Natural killer cell (primary cell): ENCODE measurements around the gene DEPP1. TPM values are rescaled to one million over a fixed set of nuclear protein-coding genes. Genes with fewer than 3 reads are reported as not detected.

Source experiments
- ATAC-seq, 3 donors: fragments of 150-1000 bp in 2 of 3; fragments of 200-7000 bp in 1 of 3; cut with Tn5 transposase; 1 replicate in 1 of 3; 2 replicates in 2 of 3; pipeline ENCODE4 v1.10.0; 2021; ENCODE audit warnings: mild to moderate bottlenecking in 2 of 3, moderate library complexity in 2 of 3
- DNase-seq, 2 donors: peaks; one replicate each; pipeline versions ENCODE4 v3.0.0 to v3.0.0-alpha.2; 2013 to 2021; ENCODE audit warnings: mixed read lengths in 1 of 2
- H3K27ac ChIP-seq: one replicate; pipeline ENCODE4 v1.5.1; 2013; ENCODE audit warnings: mild to moderate bottlenecking, low read length
- H3K27me3 ChIP-seq: one replicate; pipeline ENCODE4 v1.6.1; 2013; ENCODE audit warnings: low read length; ENCODE audit not compliant: control insufficient read depth, insufficient read depth
- H3K36me3 ChIP-seq: one replicate; pipeline ENCODE4 v1.6.1; 2013; ENCODE audit warnings: low read length; ENCODE audit not compliant: control insufficient read depth, insufficient read depth
- H3K4me1 ChIP-seq: one replicate; pipeline ENCODE4 v1.6.1; 2013; ENCODE audit warnings: low read length; ENCODE audit not compliant: control insufficient read depth, insufficient read depth
- H3K4me3 ChIP-seq: one replicate; pipeline ENCODE4 v1.5.1; 2013; ENCODE audit warnings: low read length
- H3K9me3 ChIP-seq: one replicate; pipeline ENCODE4 v1.6.1; 2013; ENCODE audit warnings: low read length; ENCODE audit not compliant: control insufficient read depth, insufficient read depth
- H3K27ac Mint-ChIP-seq, 2 donors: one replicate each; pipeline ENCODE4 v1.8.0; 2022; ENCODE audit warnings: mild to moderate bottlenecking in 2 of 2, mixed read lengths in 2 of 2, moderate library complexity in 1 of 2
- H3K27me3 Mint-ChIP-seq, 2 donors: one replicate each; pipeline ENCODE4 v1.8.0; 2022; ENCODE audit warnings: low read depth in 2 of 2, mixed read lengths in 2 of 2
- H3K36me3 Mint-ChIP-seq: one replicate; pipeline ENCODE4 v1.8.0; 2022; ENCODE audit warnings: mixed read lengths
- H3K4me1 Mint-ChIP-seq, 2 donors: one replicate each; pipeline ENCODE4 v1.8.0; 2022; ENCODE audit warnings: mixed read lengths in 2 of 2
- H3K4me3 Mint-ChIP-seq: one replicate; pipeline ENCODE4 v1.8.0; 2022; ENCODE audit warnings: mild to moderate bottlenecking, moderate library complexity, mixed read lengths
- H3K9me3 Mint-ChIP-seq, 2 donors: one replicate each; pipeline ENCODE4 v1.8.0; 2022; ENCODE audit warnings: mixed read lengths in 2 of 2
- WGBS: methylation state at CpG from one replicate; pipeline ENCODE4 v1.1.7; 2013; ENCODE audit warnings: missing lambda C conversion rate; ENCODE audit not compliant: insufficient coverage; 5-methylcytosine and 5-hydroxymethylcytosine counted together
- intact Hi-C: fragments of 100-400 bp; cut with micrococcal nuclease; formaldehyde crosslinking; loops from one replicate; pipeline ENCODE4 v1.14.2; 2022
- total RNA-seq, 4 donors: library from RNA; stranded (reverse); fragments of 120-200 nt in 1 of 4; gene quantifications; one replicate each; pipeline versions ENCODE4 v1.2.3 to v1.2.4, GENCODE V29; 2013 to 2022
- TF ChIP-seq, protein P1 (sequence below): fragments of 200-600 bp; IDR thresholded peaks from one replicate; pipeline ENCODE4 v1.8.0; 2022; ENCODE audit warnings: antibody characterized with exemption

Gene DEPP1
- total RNA-seq, 3 donors from 2014 or later (not counting 1 experiment from before 2014, with no cell fraction given), result not detected

DNA sequence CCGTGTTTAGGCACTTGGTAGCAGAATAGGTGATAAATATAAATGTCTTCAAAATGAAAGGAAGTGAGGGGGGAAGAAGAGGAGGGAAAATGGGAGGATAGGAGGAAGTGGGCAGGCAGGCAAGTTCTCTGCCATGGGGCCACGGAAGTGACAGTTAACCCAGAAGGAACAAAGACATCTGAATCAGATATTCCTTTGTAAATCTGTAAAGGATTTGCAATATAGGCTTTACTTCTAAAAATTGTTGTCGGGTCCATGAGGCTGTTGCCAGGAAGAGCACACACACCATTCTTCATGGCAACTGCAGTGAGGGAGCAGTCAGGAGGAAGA lies 42.7 kb downstream of the DEPP1 start:
- H3K4me3 Mint-ChIP-seq, result no peak overlapping the region
- peaks cover 23 to 37% of the 10 kb centered on the region in 2 donors for H3K4me1 Mint-ChIP-seq
- H3K27me3 Mint-ChIP-seq, result peaks cover 0 to 7% of the 10 kb centered on the region in 2 donors
- no peak overlapping the region for H3K27ac ChIP-seq
- H3K27ac Mint-ChIP-seq, result peak overlapping the region in 1 of 2 donors; percentile 57
- no peaks in the 10 kb centered on the region for H3K36me3 Mint-ChIP-seq
- H3K4me3 ChIP-seq, result no peak overlapping the region
- H3K27me3 ChIP-seq, result no peaks in the 10 kb centered on the region
- 17% methylated on average over 3 of the region's 3 CpGs for WGBS
- intact Hi-C loops, result no loop called here
- TF ChIP-seq, protein P1, sequence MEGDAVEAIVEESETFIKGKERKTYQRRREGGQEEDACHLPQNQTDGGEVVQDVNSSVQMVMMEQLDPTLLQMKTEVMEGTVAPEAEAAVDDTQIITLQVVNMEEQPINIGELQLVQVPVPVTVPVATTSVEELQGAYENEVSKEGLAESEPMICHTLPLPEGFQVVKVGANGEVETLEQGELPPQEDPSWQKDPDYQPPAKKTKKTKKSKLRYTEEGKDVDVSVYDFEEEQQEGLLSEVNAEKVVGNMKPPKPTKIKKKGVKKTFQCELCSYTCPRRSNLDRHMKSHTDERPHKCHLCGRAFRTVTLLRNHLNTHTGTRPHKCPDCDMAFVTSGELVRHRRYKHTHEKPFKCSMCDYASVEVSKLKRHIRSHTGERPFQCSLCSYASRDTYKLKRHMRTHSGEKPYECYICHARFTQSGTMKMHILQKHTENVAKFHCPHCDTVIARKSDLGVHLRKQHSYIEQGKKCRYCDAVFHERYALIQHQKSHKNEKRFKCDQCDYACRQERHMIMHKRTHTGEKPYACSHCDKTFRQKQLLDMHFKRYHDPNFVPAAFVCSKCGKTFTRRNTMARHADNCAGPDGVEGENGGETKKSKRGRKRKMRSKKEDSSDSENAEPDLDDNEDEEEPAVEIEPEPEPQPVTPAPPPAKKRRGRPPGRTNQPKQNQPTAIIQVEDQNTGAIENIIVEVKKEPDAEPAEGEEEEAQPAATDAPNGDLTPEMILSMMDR, result no peak
- no peaks in the 10 kb centered on the region for H3K9me3 ChIP-seq
- peaks cover 30% of the 10 kb centered on the region for H3K4me1 ChIP-seq
- no peaks in the 10 kb centered on the region for H3K36me3 ChIP-seq
- no peak for DNase-seq
- H3K9me3 Mint-ChIP-seq, result no peaks in the 10 kb centered on the region
- ATAC-seq, result no peak

DNA sequence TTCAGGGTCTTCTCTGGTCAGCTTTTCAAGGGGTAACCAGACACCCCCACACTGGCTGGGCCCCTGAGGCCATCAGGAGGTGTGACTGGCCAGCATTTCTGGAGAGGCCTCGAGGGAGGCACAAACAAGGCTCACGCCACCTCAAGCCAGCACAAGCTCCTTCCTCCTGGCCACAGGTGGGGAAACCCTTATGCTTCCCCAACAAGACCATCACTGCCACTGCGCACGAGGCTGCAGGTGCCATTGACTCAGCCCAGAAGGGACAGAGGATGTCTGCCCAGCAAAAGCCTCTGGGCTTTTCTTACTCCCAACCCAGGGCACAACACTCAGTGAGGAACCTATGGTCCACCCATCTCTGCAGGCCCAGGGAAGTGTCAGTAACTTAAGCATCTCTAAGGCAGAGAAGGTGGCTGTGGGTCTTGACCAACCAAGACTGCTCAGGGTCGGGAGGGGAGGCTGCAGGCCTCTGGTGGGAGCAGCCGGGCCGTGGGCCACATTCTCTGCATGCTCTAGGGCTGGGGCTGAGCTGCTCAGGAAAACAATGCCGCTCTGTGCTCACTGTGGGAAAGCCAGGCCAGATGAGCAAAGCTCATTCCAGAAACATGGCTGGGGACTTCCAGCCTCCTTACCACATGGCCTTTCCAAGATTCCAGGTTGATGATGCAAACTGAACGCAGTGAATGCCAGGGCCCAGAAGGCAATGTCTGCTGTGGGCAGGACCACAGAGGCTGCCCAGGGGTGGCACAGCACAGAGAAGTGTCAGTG lies 43.2 kb downstream of the DEPP1 start:
- H3K27ac ChIP-seq, result no peak overlapping the region
- H3K4me3 ChIP-seq, result no peak overlapping the region
- DNase-seq, result no peak
- Mint-ChIP-seq H3K27me3 (peaks cover 0 to 7% of the 10 kb centered on the region in 2 donors), H3K4me3 (no peak overlapping the region), H3K27ac (peak overlapping the region in 1 of 2 donors; percentile 57), H3K4me1 (peaks cover 23 to 37% of the 10 kb centered on the region in 2 donors), H3K36me3 (no peaks in the 10 kb centered on the region), H3K9me3 (no peaks in the 10 kb centered on the region)
- peaks cover 30% of the 10 kb centered on the region for H3K4me1 ChIP-seq
- WGBS, result 70% methylated on average over 9 of the region's 9 CpGs
- TF ChIP-seq, protein P1, result no peak
- intact Hi-C loops, result no loop called here
- no peaks in the 10 kb centered on the region for H3K27me3 ChIP-seq
- no peaks in the 10 kb centered on the region for H3K9me3 ChIP-seq
- ATAC-seq, result no peak
- H3K36me3 ChIP-seq, result no peaks in the 10 kb centered on the region

DNA sequence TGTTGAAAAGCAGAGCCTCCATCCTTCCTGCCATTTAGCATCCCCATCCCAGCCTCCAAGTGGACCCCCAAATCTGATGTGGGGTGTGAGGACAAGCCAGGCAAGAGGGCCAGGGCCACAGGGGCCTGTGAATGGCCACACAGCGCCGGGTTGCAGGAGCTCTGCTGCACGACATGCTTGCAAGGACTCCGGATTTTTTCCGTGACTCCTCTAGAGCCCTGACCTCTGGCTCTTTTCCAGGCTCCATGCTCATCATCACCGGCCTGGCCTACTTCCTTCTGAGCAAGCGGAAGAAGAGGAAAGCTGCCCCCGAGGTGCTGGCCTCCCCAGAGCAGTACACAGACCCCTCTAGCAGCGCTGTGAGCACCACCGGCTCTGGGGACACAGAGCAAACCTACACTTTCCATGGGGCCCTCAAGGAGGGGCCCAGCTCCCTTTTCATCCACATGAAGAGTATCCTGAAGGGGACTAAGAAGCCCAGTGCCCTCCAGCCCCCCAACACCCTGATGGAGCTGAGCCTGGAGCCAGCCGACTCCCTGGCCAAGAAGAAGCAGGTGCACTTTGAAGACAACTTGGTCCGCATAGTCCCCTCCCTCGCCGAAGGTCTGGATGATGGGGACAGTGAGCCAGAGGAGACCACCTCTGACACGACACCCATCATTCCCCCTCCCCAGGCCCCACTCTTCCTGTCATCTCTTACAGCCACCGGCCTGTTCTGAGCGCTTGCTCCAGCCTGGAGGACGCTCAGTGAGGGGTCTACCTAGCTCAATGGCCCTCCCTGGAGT lies 44.0 kb downstream of the DEPP1 start:
- no peaks in the 10 kb centered on the region for H3K9me3 Mint-ChIP-seq
- H3K4me3 Mint-ChIP-seq, result no peak overlapping the region
- H3K27ac ChIP-seq, result no peak overlapping the region
- H3K36me3 Mint-ChIP-seq, result no peaks in the 10 kb centered on the region
- H3K36me3 ChIP-seq, result no peaks in the 10 kb centered on the region
- peaks cover 23 to 37% of the 10 kb centered on the region in 2 donors for H3K4me1 Mint-ChIP-seq
- ATAC-seq (no peak), DNase-seq (no peak)
- H3K27me3 ChIP-seq, result no peaks in the 10 kb centered on the region
- peaks cover 0 to 7% of the 10 kb centered on the region in 2 donors for H3K27me3 Mint-ChIP-seq
- no peak overlapping the region for H3K4me3 ChIP-seq
- H3K27ac Mint-ChIP-seq, result peak overlapping the region in 1 of 2 donors; percentile 57
- H3K9me3 ChIP-seq, result no peaks in the 10 kb centered on the region
- 90% methylated on average over 18 of the region's 18 CpGs for WGBS
- peaks cover 30% of the 10 kb centered on the region for H3K4me1 ChIP-seq
- intact Hi-C loops, result no loop called here
- TF ChIP-seq, protein P1, result no peak
